Cerebellar nuclear complex (tissue), 1 donor: ENCODE results near the gene ALDH9A1.
"Not testable (repeated sequence)": the region's sequence is repeated elsewhere in the genome, so short reads cannot be mapped to it uniquely, and the experiment has no call there.

ENCODE experiments used
- DNase-seq, 2 experiments: peaks; one replicate each; lab custom pipeline; 2025; lab: John Stamatoyannopoulos, UW

The ALDH9A1 gene

GRCh38 chr1:165686971-165687433 is 11.4 kb downstream of the ALDH9A1 start:
- DNase-seq: no peak

DNA sequence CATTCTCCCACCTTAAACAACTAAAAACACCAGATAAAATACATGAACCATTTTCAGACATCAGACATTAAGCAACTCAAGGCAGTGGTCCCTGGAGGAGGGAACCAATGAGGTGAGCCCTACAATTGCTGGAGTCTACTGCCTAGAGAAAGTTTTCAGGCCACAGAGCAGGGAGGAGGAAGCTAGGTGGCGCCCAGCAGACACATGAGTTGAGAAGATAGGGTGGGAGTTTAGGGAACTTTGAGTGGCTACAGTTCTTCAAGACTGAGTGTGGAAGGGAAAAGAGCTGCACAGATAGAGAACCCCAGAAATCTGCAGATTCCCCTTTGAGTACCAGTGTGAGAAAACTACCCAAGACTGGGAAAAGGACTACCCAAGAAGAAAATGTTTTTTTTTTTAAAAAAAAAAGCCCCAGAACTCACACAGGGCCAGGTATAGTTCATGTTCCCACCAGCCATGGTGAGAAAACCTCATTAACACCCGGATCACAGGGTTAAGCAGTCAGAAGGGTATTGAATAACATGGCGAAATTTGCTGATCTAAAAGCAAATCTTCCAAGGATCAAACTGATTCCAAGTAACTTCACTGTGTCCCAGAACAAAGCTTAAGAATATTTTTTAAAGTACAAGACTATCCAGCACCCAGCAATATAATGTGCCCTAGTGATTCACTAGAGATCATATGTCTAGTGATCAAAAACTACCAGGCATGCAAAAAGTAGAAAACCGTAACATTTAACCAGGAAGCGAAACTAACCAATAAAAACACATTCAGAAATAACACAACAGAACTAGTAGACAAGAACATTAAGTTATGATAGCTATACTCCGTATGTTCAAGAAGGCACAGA is 12.0 kb downstream of the ALDH9A1 start:
- no peak for DNase-seq

- no peak for DNase-seq
Observed at GRCh38 chr1:165683848-165684485, 14.4 kb downstream of the ALDH9A1 start.

DNA sequence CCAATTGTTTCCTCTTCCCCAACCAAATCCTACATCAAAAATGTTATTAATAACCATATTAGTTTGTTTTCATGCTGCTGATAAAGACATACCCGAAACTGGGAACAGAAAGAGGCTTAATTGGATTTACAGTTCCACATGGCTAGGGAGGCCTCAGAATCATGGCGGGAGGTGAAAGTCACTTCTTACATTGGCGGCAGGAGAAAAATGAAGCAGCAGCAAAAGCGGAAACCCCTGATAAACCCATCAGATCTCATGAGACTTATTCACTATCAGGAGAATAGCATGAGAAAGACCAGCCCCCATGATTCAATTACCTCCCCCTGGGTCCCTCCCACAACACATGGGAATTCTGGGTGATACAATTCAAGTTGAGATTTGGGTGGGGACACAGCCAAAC is 17.6 kb downstream of the ALDH9A1 start:
- DNase-seq: not testable (repeated sequence)

DNA sequence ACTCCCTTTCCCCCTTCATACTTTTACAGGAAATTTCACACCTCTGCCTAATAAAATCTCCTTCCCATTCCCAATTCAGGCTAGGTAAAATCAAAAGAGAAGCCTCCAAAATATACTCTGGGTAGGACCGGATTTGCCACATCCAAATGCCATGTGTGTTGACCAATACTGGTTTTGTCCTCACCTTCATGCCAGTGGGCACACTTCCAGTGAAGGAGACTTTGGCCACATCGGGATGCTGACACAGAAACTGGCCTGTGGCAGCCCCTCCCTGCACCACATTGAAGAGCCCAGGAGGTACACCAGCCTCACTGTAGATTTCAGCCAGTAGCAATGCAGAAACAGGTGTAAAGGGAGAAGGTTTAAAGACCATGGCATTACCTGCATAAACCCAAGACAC is 18.1 kb downstream of the ALDH9A1 start:
- DNase-seq: no peak

GRCh38 chr1:165679282-165680036 is 18.9 kb downstream of the ALDH9A1 start:
- no peak for DNase-seq

- no peak for DNase-seq
Observed at GRCh38 chr1:165678509-165678908, 19.9 kb downstream of the ALDH9A1 start.

GRCh38 chr1:165675794-165676193 is 22.6 kb downstream of the ALDH9A1 start:
- DNase-seq: no peak

GRCh38 chr1:165674599-165674998 is 23.8 kb downstream of the ALDH9A1 start:
- no peak for DNase-seq

- DNase-seq: no peak
Observed at GRCh38 chr1:165671526-165671925, 26.8 kb downstream of the ALDH9A1 start.

DNA sequence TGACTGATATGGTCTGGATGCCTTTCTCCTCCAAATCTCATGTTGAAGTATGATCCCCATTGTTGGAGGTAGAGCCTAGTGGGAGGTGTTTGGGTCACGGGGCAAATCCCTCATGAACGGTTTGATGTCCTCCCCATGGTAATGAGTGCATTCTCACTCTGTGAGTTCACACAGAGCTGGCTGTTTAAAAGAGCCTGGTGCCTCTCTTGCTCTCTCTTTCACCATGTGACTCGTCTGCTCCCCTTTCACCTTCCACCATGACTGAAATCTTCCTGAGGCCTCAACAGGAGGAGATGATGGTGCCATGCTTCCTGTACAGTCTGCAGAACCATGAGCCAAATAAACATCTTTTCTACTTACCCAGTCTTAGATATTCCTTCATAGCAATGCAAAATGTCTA is 30.2 kb downstream of the ALDH9A1 start:
- DNase-seq: no peak

DNA sequence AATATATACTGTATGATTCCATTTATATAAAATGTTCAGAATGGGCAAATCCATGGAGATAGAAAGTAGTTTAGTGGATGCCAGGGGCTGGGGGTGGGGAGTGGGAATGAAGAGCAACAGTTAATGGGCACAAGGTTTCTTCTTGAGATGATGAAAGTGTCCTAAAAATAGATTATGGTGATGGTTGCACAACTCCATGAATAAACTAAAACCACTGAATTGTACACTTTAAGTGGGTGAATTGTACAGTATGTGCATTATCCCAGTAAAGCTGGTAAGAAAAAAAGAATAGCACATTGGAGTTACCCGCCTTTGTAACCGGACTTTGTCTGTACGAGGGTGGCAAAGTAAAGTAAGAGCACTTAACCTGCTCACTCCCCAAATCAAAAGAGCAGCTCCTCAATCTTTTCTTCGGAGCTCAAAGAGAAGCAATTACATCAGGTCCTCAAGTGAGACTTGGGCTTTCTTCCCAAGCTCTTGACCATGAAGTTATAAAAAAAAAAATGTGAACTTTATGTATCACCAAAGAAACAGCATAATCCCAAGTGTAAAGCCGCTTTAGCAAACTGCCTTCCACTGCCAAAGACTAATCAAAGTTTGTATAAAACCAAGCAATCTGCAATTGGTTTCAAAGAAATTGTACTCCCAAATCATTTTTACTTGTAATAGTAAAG is 32.1 kb downstream of the ALDH9A1 start:
- DNase-seq: no peak

DNA sequence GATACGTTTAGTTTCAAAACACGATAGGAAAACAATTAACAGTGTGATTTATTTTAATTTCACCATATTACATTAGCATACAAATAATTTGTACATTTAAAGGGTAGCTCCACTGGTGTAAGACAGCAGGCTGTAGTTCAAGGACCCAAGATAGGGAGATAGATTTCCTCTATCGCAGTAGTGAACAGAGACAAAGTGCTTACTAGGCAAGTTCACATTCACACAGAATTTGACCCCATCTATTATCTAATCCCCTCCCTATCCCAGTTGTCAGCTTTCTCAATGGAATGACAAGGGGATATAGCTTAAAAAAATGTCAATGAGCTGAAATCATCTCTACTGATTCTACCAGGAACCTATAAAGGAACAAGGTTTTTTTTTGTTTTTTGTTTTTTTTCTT is 36.2 kb downstream of the ALDH9A1 start:
- no peak for DNase-seq

DNA sequence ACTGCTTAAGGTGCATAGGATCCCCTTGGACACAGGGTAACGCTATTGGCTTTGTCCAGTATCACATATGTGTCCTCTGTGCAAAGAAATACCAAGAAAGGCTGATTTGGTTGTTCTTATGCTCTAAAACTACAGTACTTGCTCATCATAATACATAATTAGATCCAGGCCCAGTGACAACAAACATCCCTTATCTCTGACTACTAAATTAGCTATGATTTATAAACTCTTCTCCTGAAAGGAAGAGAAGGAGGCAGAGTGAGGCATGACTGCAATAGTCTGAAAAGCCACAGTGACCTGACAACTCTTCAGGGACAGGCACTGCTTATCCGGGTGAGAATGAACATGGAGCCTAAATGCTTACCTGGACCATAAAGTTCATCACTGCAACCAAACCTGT is 36.7 kb downstream of the ALDH9A1 start:
- no peak for DNase-seq

- DNase-seq: no peak
Observed at GRCh38 chr1:165659581-165659895, 38.8 kb downstream of the ALDH9A1 start.

- not testable (repeated sequence) for DNase-seq
Observed at GRCh38 chr1:165658766-165659580, 39.4 kb downstream of the ALDH9A1 start.

GRCh38 chr1:165650981-165651625 is 47.3 kb downstream of the ALDH9A1 start:
- no peak for DNase-seq

- no peak for DNase-seq
Observed at GRCh38 chr1:165648919-165649572, 49.3 kb downstream of the ALDH9A1 start.

DNA sequence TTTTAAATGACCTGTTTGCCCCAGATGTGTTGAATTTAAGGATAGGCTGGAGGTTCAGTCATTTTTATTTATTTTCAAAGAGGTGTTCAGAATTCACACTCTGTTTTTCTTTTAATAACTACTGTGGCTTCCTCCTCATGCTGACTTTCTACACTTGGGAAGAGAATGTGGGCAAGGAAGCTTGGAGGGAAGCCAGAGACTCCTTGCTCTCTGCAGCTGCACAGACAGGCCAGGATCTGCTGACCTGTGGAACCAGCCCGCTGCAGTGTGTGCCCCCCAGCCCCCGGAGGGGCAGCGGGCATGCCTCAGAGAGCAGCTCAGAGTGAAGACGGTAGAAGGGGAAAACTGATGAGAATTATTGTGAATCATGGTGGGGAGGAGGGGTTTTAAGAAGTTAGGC is 50.4 kb downstream of the ALDH9A1 start:
- no peak for DNase-seq

GRCh38 chr1:165647517-165647916 is 50.8 kb downstream of the ALDH9A1 start:
- no peak for DNase-seq
